ENCODE results near the gene SNX18.
"Not testable (repeated sequence)": the region's sequence is repeated elsewhere in the genome, so short reads cannot be mapped to it uniquely, and the experiment has no call there.

Gene SNX18

DNA sequence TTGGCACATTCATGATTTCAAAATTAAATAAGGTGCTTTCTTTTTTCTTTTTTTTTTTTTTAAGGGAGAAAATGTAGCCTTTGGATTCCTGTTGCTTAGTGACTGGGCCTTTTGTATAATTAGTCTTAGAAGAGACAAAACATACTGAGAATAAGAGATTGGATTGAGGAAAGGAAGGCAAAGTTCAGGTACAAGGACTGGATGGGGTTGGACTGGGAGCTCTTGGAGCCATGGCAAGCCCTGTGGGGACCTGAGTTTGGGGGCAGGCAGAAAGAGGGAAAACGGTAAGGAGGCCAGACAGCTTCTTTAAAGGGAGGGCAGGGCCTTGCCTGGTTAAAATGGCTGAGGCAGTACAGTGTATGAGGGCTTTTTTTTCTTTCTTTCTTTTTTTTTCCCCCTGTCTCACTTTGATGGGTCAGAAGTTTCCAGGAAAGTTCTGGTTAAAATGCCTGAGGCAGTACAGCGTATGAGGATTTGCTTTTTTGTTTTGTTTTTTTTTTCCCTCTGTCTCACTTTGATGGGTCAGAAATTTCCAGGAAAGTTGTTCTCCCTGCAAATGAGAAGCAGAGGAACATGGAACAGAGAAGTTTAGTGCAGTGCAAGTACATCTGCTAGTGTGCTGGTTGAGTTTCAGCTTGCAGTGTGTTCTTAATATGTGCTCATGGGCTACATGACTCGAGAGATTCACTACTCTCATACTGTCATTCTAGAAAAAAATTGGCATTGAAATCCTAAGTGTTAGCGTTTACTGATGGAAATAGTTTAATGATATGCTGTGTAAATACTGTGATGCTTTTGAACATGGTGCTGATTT, 16.8 kb downstream of the SNX18 start:
- TF ChIP-seq, protein P1, sequence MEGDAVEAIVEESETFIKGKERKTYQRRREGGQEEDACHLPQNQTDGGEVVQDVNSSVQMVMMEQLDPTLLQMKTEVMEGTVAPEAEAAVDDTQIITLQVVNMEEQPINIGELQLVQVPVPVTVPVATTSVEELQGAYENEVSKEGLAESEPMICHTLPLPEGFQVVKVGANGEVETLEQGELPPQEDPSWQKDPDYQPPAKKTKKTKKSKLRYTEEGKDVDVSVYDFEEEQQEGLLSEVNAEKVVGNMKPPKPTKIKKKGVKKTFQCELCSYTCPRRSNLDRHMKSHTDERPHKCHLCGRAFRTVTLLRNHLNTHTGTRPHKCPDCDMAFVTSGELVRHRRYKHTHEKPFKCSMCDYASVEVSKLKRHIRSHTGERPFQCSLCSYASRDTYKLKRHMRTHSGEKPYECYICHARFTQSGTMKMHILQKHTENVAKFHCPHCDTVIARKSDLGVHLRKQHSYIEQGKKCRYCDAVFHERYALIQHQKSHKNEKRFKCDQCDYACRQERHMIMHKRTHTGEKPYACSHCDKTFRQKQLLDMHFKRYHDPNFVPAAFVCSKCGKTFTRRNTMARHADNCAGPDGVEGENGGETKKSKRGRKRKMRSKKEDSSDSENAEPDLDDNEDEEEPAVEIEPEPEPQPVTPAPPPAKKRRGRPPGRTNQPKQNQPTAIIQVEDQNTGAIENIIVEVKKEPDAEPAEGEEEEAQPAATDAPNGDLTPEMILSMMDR (conservative IDR thresholded peaks at IDR 0.05): no peak
- TF ChIP-seq ZFX (IDR thresholded peaks at IDR 0.05): no peak
- no peak overlapping the region for H3K27ac ChIP-seq

DNA sequence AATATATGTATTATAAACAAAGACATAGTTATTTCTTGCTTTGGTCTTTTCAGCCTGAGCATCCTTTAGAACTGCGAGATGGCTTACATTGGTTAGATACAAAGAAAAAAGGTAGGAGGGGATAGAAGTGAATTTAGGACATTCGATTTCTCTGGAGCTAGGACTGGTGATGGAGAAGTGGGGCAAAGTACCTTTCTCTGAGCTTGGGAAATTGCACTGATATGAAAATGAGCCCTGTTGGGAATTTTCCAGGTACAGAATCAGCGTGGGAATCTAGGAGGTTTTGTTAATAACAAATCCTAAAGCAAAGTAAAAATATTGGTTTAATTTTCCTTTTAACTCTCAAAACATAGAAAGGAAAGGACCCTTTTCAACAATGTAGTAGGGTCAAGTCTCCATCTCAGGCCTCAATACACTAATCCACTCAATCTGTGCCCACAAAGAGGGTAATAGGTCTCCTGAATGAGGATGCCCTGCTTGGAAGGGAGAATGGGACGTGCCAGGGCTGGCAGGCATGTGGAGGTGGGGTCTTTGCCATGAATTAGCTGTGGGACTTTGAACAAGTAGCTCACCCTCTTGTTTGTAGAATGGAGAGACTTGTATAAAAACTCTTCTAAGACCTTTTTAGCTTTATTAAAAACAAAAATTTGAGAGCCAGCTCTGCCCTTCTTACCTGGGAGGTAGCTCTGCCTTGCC, 17.7 kb downstream of the SNX18 start:
- TF ChIP-seq, protein P1 (conservative IDR thresholded peaks at IDR 0.05): no peak
- TF ChIP-seq ZFX (IDR thresholded peaks at IDR 0.05): no peak
- H3K27ac ChIP-seq: no peak overlapping the region

DNA sequence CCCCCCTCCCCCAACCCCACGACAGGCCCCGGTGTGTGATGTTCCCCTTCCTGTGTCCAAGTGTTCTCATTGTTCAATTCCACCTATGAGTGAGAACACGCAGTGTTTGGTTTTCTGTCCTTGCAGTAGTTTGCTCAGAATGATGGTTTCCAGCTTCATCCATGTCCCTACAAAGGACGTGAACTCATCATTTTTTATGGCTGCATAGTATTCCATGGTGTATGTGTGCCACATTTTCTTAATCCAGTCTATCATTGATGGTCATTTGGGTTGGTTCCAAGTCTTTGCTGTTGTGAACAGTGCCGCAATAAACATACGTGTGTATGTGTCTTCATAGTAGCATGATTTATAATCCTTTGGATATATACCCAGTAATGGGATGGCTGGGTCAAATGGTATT, 18.8 kb downstream of the SNX18 start:
- H3K27ac ChIP-seq: not testable (repeated sequence)

DNA sequence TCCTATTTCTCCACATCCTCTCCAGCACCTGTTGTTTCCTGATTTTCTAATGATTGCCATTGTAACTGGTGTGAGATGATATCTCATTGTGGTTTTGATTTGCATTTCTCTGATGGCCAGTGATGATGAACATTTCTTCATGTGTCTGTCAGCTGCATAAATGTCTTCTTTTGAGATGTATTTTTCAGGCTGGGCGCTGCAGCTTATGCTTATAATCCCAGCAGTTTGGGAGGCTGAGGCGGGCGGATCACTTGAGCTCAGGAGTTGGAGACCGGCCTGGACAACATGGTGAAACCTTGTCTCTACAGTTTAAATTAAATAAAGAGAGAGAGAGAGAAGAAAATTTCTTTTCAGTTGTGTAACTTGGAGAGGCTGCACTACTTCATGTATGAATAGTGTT, 19.3 kb downstream of the SNX18 start:
- not testable (repeated sequence) for H3K27ac ChIP-seq

DNA sequence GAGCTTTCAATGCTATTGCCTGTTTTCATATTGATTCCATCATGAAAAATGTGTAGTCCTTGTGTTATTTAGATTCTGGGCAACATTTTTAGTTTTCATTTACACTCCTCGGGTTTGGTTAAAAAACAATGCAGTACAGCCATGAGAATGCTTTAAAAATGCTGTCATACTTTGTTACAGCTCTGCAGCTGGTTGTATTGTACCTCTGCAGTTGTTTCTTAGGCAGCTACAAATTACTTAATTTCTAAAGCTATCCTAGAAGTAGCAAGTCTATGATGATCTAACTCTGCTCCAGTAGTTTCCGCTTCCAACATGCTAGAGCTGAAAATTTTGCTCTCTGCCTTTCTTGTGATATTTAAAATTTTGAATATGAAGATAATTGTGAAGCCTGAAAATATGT, 20.2 kb downstream of the SNX18 start:
- H3K27ac ChIP-seq: no peak overlapping the region
- no peak for TF ChIP-seq ZFX (IDR thresholded peaks at IDR 0.05)
- TF ChIP-seq, protein P1 (conservative IDR thresholded peaks at IDR 0.05): no peak

DNA sequence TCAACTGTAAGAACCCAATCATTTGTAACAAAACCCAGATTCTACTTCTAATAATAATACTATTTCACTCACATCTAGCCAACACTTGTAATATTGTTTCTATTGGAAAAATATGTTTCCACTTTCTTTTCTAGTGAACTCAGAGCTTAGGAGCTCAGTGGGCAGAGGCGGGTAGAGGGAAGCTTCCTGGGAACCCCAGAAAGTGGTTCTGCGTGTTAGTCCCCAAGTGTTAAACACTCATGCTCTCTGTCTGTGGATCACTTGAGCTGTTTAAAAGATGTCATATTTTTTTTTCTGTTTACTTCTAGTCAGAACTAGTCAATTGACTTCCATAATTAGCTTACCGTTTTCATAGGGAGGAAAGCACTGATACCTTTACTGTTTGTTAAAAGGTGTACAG, 20.6 kb downstream of the SNX18 start:
- H3K27ac ChIP-seq: no peak overlapping the region
- no peak for TF ChIP-seq ZFX (IDR thresholded peaks at IDR 0.05)
- TF ChIP-seq, protein P1 (conservative IDR thresholded peaks at IDR 0.05): no peak

DNA sequence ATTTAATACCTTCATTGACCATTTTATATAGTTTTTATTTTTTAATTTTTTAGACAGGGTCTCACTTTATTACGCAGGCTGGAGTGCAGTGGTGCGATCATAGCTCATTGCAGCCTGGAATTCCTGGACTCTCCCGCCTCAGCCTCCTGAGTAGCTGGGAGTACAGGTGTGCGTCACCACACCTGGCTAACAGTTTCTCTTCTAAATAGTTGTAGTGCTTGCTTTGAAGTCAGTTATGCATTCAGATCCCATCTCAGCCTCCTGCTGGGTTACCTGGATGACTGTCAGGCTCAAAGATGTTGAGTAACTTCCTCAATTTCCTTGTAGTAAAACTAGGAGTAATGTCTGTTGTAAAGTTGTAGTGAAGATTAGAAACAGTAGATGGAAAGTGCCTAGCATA, 21.4 kb downstream of the SNX18 start:
- TF ChIP-seq, protein P1 (conservative IDR thresholded peaks at IDR 0.05): no peak
- H3K27ac ChIP-seq: no peak overlapping the region

DNA sequence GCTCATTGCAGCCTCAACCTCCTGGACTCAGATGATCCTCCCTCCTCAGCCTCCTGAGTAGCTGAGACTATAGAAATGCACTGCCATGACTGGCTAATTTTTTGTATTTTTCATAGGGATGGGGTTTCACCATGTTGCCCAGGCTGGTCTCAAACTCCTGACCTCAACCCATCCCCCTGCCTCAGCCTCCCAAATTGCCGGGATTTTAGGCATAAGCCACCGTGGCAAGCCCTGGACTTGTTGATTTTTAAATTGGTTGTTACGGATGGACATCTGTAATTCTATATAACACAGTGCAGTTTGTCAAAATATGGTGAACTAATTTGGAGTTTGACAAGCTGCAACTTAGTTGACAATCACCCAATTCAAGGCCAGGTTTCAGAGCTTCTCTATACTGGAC, 22.7 kb downstream of the SNX18 start:
- no peak overlapping the region for H3K27ac ChIP-seq

More for the DNA sequence above, 22.7 kb downstream of the SNX18 start:
- TF ChIP-seq, protein P1 (conservative IDR thresholded peaks at IDR 0.05): no peak
- no peak for TF ChIP-seq ZFX (IDR thresholded peaks at IDR 0.05)

Data from C4-2B (cell line).